GM10248 (cell line): ENCODE results near the gene OR52I1.
A peak's percentile ranks its signal among the peaks of the same experiment; 100 is the strongest.

Source experiments
- CTCF ChIA-PET: fragments of 300-600 bp; sonication (Branson Sonifier 250); formaldehyde crosslinking; extraction: SDS; loops from one replicate; lab custom pipeline; 2021; ENCODE audit warnings: antibody characterized with exemption; lab: Yijun Ruan, JAX
- POLR2A ChIA-PET: fragments of 350-650 bp; sonication (Branson Sonifier 250); formaldehyde crosslinking; extraction: SDS; loops from one replicate; lab custom pipeline; 2020; ENCODE audit warnings: antibody characterized with exemption; lab: Yijun Ruan, JAX
- DNase-seq: peaks from one replicate; pipeline ENCODE4 v3.0.0; 2012; ENCODE audit errors: extremely low spot score
- TF ChIP-seq, protein P1 (sequence below): IDR thresholded peaks from 2 replicates; pipeline ENCODE4 v1.5.1; 2012; ENCODE audit warnings: mild to moderate bottlenecking, low read depth; ENCODE audit errors: extremely low read depth, missing control alignments, control extremely low read depth

The OR52I1 gene

DNA sequence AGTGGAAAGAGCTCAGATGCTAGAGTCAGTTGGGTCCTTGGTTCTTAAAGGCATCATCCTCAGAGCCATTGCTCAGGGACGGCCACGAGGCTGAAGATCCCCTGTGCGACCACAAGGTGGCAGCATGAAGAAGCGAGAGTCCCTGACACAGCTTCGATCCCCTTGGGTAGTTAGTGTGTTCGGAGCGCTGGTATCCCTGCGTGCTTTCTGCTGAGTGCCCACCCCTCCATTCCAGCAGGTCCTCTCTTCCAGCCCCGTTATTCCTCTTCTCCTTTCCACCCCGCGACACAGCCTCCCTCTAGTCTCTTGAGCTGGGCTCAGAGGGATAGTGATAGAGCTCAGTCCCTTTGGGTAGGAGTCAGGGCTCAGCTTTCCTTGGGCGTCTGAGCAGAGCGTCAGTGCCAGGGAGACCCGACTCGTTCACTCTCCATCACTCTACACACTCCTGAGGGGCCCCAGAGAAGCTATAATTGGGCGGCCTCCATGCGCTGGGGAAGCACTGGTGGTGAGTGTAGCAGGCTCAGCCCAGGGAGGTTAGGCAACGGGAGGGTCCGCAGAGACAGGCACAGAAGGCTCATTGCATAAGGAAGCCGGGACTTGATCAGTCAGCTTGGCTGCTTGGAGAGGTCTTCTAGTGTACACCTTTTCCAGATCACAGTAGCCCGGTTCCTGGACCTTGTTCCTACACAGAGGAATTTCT lies 43.3 kb downstream of the OR52I1 start, which contains the start of gene OR51D1:
Gene OR51D1 (plus strand): TSS at position 516 of the 700 bp plus-strand sequence. CDS start 2,314 bp downstream, outside the sequence.
- POLR2A ChIA-PET = no interaction called here
- DNase-seq = peak; percentile 72
- TF ChIP-seq, protein P1, sequence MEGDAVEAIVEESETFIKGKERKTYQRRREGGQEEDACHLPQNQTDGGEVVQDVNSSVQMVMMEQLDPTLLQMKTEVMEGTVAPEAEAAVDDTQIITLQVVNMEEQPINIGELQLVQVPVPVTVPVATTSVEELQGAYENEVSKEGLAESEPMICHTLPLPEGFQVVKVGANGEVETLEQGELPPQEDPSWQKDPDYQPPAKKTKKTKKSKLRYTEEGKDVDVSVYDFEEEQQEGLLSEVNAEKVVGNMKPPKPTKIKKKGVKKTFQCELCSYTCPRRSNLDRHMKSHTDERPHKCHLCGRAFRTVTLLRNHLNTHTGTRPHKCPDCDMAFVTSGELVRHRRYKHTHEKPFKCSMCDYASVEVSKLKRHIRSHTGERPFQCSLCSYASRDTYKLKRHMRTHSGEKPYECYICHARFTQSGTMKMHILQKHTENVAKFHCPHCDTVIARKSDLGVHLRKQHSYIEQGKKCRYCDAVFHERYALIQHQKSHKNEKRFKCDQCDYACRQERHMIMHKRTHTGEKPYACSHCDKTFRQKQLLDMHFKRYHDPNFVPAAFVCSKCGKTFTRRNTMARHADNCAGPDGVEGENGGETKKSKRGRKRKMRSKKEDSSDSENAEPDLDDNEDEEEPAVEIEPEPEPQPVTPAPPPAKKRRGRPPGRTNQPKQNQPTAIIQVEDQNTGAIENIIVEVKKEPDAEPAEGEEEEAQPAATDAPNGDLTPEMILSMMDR = peak; percentile 94
- CTCF ChIA-PET = interaction anchor here (0.5 to 3.6 kb wide), 43 partner anchors 9 to 1716 kb away, joined by 3 to 73 read pairs (median 4); partner anchors contain the start of genes MMP26, OR51E2 and TRIM68

DNA sequence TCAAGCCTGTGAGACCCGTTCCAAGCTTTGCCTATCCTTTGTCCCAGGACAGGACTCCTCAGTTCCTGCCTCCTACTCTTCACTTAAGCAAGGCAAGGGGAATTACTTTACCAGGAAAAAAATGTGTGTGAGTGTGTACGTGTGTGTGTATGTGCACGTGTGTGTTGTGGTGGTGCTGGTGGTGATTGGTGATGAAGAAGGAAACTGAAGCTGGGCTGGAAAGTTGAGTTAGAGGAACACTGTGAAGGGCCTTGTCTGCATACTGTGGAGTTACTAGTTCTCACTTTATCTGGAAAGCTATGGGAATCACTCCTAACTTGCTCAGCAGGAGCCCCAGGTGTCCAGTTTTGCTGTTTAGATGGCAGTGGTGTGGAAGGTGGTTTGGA lies 43.8 kb downstream of the OR52I1 start:
- ChIA-PET POLR2A (no interaction called here), CTCF (interaction anchor here (0.7 to 3.6 kb wide), 33 partner anchors 9 to 1716 kb away, joined by 3 to 73 read pairs (median 6); partner anchors contain the start of genes OR51E2 and TRIM68)
- TF ChIP-seq, protein P1 = no peak
- no peak for DNase-seq

DNA sequence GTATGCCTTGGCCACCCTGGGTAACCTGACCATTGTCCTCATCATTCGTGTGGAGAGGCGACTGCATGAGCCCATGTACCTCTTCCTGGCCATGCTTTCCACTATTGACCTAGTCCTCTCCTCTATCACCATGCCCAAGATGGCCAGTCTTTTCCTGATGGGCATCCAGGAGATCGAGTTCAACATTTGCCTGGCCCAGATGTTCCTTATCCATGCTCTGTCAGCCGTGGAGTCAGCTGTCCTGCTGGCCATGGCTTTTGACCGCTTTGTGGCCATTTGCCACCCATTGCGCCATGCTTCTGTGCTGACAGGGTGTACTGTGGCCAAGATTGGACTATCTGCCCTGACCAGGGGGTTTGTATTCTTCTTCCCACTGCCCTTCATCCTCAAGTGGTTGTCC lies 46.1 kb downstream of the OR52I1 start:
- ChIA-PET CTCF (no interaction called here), POLR2A (no interaction called here)
- no peak for DNase-seq
- TF ChIP-seq, protein P1 = no peak

DNA sequence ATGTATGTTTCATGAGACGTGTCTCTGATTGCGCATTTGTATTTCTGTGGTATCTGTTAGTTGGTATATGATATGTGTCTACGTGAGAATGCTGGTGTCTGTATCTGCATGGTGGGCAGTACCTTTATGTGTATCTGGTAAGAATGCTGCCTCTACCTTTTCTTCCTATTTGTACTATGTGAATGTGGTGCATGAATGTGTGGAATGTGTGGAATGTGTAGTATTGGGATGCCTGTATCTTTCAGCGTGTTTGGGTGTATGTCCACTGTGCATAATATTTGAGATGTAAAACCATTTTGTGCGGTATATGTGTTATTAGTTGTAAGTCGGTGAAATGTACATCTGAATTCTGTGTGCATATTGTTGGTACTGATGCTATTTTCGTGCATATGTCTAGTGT lies 47.7 kb downstream of the OR52I1 start:
- CTCF ChIA-PET = interaction anchor here (1.1 kb wide), 1 partner anchor 15 kb away, joined by 3 read pairs; no protein-coding TSS in a partner anchor

DNA sequence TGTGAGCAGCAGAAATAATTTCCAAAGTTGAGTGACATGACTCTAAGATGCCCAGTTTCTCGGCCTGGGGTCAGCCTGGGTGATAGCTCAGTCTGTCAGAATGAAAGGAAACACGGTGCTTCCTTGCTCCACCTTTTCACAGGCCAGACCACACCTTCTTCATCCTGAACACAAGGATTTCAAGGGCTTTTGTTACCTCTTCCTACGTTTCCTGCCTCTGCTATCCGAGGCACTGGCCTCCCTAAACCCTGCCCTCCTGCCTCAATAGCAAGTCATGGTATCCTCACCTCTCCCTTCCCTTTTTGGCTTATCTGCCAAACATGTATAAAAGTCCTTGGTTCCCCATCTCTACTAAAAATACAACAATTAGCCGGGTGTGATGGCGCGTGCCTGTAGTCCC lies 48.2 kb downstream of the OR52I1 start:
- no peak for DNase-seq
- TF ChIP-seq, protein P1 = no peak
- ChIA-PET CTCF (no interaction called here), POLR2A (no interaction called here)

More for the DNA sequence above, 47.7 kb downstream of the OR52I1 start:
- POLR2A ChIA-PET = no interaction called here
- no peak for DNase-seq
- TF ChIP-seq, protein P1 = no peak

- TF ChIP-seq, protein P1 = no peak
- ChIA-PET POLR2A (interaction anchor here (0.7 kb wide), 1 partner anchor 101 kb away, joined by 5 read pairs; no protein-coding TSS in a partner anchor), CTCF (no interaction called here)
- DNase-seq = no peak
Observed at GRCh38 chr11:4643076-4643475, 49.2 kb downstream of the OR52I1 start.
